ENCODE data around the gene ZNF575.
"Not testable (repeated sequence)": the region's sequence is repeated elsewhere in the genome, so short reads cannot be mapped to it uniquely, and the experiment has no call there.

Gene ZNF575

DNA sequence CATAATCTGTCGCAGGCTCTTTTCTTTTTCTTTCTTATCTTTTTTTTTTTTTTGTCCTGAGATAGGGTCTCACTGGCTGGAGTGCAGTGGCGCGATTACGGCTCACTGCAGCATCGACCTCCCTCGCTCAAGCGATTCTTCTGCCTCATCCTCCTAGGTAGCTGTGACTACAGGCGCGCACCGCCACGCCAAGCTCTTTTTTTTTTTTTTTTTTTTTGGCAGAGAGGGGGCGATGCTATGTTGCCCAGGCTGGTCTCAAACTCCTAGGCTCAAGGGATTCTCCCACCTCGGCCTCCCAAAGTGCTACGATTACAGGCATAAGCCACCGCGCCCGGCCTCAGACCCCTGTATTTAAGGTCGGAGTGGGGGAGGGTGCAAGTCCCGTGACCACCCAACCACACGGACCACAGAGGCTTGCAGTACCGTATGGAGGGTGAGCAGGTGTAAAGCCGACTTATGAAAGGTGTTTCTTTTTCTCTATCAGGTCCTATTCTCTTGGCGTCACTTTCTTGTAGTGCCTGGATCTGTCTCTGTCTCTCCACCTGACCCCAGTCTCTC is 30.5 kb upstream of the ZNF575 start:
- TF ChIP-seq JUND (IDR thresholded peaks at IDR 0.05; ENCODE audit: low read depth) = no peak
- in situ Hi-C loops (cut with HindIII; ENCODE audit: low pct_unique_long_range_greater_than_20kb, low sequenced_read_pairs) = no loop called here
- DNase-seq (ENCODE audit: low read depth in 1 of 2, low spot score in 1 of 2) = no peak

DNA sequence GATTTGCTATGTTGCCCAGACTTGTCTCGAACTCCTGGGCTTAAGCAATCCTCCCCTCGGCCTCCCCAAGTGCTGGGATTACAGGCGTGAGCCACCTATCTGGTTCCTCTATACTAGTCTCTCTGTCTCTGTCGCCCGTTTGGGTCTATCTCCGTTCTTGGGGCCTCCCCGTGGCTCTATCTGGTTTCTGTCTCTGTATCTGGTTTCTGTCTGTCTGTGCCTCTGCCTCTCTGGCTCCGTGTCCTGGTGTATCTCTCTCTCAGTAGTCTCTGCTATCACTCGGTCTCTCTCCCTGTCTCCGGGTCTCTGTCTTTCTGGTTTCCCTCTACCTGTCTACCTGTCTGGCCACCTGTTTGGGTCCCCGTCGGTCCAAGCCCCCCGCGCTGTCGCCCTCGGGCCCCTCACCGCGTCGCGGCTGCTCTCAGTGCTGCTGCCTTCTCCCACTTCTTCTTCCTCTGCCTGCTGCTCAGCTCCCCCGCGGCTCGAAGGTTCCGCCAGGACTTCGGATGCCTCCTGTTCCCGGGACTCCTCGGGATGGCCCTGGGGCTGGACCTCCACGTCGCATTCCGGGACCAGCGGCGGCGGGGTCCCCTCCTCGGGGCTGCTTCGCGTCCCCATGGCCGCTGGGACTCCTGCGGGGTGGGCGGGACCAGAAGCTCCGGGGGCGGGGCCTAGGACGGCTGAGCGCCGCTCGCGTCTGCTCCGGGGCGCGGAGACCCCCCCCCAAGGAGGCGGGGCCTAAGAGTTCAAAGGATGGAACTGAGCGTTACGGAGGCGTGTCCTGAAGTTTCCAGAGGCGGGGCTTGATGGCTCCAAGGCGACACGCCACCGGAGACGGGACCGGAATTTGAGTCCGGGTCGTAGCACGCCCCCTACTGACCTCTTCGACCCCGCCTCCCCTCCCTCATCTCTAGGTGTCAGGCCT is 29.2 kb upstream of the ZNF575 start:
- no peak for TF ChIP-seq JUND (IDR thresholded peaks at IDR 0.05; ENCODE audit: low read depth)
- in situ Hi-C loops (cut with HindIII; ENCODE audit: low pct_unique_long_range_greater_than_20kb, low sequenced_read_pairs) = no loop called here
- peak; percentile 92 to 94 for DNase-seq (ENCODE audit: low read depth in 1 of 2, low spot score in 1 of 2)

DNA sequence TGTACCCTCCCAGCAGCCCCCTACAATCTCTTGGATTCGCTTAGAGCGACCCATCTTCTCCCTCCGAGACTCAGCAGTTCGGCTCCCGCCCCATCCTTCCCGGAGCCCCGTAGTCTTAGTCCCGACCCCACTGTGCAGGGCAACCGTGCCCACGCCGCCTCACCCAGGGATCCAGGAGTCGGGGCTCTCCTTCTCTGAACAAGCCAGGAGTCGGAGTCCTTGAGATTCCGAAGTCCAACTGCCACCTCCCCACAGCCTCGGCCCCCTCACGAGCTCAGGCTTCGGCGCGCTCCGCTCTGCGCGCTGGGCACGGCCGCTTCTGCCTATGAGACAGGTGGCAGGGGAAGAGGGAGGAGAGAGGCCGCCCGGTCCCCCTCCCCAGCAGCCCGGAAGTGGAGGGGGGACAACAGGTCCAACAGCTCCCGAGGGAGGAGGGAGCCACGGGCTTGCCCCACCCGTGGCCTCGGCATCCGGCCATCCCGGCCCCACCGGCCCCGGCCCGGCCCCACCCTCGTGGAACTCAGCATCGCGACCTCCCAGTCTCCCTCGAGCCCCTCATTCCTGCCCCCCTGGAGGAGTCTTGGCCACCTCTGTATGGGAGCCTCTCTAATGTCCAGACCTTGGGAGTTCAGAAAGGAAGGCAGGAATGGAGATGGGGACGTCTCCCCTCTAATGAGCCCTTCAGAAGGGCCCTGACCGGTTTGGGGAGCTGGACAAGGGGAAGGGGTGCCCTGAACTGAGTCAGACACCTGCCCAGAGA is 28.4 kb upstream of the ZNF575 start, which contains the start of gene PHLDB3:
Gene PHLDB3 (minus strand): TSS at position 321 of the 760 bp plus-strand sequence. CDS start 628 bp downstream, outside the sequence.
- in situ Hi-C loops (cut with HindIII; ENCODE audit: low pct_unique_long_range_greater_than_20kb, low sequenced_read_pairs) = no loop called here
- TF ChIP-seq JUND (IDR thresholded peaks at IDR 0.05; ENCODE audit: low read depth) = no peak
- DNase-seq (ENCODE audit: low read depth in 1 of 2, low spot score in 1 of 2) = peak; percentile 35 to 77

DNA sequence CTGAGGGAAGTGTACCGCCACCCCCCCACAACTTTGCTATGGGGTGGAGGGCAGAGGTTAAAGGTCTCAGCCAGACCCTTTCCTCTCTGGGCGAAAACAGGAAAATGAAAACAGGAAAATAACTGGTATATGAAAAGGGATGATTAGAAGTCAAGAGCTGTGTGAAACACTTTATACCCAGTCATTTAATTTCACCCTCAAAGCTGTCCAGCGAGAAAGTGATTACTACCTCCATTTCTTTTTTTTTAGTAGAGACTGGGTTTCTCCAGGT is 27.9 kb upstream of the ZNF575 start:
- TF ChIP-seq JUND (IDR thresholded peaks at IDR 0.05; ENCODE audit: low read depth) = no peak
- in situ Hi-C loops (cut with HindIII; ENCODE audit: low pct_unique_long_range_greater_than_20kb, low sequenced_read_pairs) = no loop called here
- no peak for DNase-seq (ENCODE audit: low read depth in 1 of 2, low spot score in 1 of 2)

DNA sequence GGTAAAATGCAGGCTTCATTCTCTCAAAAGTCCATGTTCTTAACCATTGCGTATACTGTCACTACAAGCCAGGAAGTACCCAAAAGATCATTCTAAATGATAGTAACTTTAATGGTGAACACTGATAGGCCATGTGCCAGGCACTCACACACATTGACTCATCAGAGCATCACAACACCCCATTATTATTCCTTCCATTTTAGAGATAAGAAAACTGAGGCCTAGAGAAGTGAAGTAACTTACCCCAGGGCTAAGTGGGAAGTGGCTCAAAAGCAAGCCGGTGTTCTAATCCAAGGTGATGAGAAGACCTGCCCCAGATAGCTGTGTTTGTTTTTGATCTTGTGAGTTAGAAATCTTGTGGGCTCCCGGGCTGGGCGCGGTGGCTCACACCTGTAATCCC is 27.0 kb upstream of the ZNF575 start:
- DNase-seq (ENCODE audit: low read depth in 1 of 2, low spot score in 1 of 2) = no peak
- no peak for TF ChIP-seq JUND (IDR thresholded peaks at IDR 0.05; ENCODE audit: low read depth)
- in situ Hi-C loops (cut with HindIII; ENCODE audit: low pct_unique_long_range_greater_than_20kb, low sequenced_read_pairs) = no loop called here

DNA sequence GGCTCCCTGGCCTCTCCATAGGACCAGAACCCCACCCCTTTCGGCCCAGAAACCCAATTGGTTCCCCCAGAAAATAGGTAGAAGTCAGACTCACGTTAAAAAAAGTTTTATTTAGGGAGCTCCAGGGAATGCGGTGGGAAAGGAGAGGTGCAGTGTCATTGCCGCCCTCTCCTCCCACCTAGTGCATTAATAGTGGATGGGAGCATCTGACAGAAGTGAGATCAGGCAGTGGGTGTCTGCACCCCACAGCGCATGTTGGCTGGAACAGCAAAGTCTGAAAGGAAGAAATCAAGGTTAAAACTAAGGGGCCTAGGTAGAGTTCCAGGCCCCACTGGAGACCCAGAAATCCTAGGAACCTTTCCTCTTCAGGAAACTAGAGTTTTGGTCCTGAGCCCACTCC is 26.4 kb upstream of the ZNF575 start:
- TF ChIP-seq JUND (IDR thresholded peaks at IDR 0.05; ENCODE audit: low read depth) = no peak
- no peak for DNase-seq (ENCODE audit: low read depth in 1 of 2, low spot score in 1 of 2)
- in situ Hi-C loops (cut with HindIII; ENCODE audit: low pct_unique_long_range_greater_than_20kb, low sequenced_read_pairs) = no loop called here

DNA sequence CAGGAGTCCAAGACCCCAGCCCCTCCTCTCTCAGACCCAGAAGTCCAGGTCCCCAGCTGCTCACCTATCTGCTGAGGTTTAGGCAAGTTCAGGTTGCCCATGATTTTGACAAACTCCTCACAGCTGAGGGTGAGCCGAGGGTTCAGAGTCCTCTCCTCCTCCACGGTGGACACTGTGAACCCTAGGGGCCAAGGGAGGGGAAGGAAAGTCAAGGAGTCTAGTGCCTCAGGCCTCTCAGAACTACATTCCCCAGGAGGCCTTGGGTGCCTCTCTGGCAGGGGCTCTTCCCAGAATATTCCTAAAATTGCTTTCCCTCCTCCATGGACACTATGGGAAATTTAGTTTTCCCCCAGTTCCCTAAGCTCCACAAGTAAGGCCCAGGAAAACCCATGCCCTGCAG is 25.1 kb upstream of the ZNF575 start:
- TF ChIP-seq JUND (IDR thresholded peaks at IDR 0.05; ENCODE audit: low read depth) = no peak
- no peak for DNase-seq (ENCODE audit: low read depth in 1 of 2, low spot score in 1 of 2)
- in situ Hi-C loops (cut with HindIII; ENCODE audit: low pct_unique_long_range_greater_than_20kb, low sequenced_read_pairs) = no loop called here

DNA sequence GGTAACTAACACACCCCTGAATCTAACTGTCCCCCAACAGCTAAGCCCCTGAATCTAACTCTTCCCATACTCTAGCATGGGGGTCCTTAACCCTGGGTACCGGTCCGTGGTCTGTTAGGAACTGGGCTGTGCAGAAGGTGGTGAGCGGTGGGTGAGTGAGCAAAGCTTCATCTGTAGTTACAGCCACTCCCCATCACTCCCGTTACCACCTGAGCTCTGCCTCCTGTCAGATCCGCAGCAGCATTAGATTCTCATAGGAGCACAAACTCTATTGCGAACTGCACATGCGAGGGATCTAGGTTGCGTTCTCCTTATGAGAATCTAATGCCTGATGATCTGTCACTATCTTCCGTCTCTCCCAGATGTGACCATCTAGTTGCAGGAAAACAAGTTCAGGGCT is 22.3 kb upstream of the ZNF575 start:
- no peak for DNase-seq (ENCODE audit: low read depth in 1 of 2, low spot score in 1 of 2)
- TF ChIP-seq JUND (IDR thresholded peaks at IDR 0.05; ENCODE audit: low read depth) = no peak
- in situ Hi-C loops (cut with HindIII; ENCODE audit: low pct_unique_long_range_greater_than_20kb, low sequenced_read_pairs) = no loop called here

DNA sequence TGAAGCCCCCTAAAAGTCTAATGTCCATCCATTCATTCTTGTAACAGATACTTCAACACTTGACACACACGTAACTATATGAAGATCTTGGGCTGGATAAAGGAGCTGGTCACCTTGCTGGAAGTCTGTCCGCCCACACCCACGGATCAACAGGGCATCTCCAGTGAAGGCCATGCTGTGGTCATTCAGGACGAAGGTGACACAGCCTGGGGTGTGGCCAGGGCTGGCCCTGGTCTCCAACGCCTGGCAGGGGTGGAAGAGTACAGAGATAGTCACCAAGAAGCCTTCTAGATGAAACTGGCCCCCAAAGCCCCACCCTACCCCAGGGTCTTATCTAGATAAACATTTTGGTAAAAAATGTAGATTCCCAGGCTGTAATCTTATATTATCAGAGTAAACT is 21.7 kb upstream of the ZNF575 start:
- no peak for TF ChIP-seq JUND (IDR thresholded peaks at IDR 0.05; ENCODE audit: low read depth)
- DNase-seq (ENCODE audit: low read depth in 1 of 2, low spot score in 1 of 2) = no peak
- in situ Hi-C loops (cut with HindIII; ENCODE audit: low pct_unique_long_range_greater_than_20kb, low sequenced_read_pairs) = no loop called here

DNA sequence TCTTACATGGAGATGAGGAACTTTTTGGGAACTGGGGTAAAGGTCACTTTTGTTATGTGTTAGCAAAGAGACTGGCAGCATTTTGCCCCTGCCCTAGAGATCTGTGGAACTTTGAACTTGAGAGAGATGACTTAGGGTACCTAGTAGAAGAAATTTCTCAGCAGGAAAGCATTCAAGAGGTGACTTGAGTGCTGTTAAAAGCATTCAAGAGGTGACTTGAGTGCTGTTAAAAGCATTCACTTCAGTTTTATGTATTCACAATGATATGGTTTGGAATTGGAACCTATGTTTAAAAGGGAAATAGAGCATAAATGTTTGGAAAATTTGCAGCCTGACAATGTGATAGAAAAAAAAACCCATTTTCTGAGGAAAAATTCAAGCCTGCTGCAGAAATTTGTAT is 20.6 kb upstream of the ZNF575 start:
- DNase-seq (ENCODE audit: low read depth in 1 of 2, low spot score in 1 of 2); in situ Hi-C loops (cut with HindIII; ENCODE audit: low pct_unique_long_range_greater_than_20kb, low sequenced_read_pairs): not testable (repeated sequence)

DNA sequence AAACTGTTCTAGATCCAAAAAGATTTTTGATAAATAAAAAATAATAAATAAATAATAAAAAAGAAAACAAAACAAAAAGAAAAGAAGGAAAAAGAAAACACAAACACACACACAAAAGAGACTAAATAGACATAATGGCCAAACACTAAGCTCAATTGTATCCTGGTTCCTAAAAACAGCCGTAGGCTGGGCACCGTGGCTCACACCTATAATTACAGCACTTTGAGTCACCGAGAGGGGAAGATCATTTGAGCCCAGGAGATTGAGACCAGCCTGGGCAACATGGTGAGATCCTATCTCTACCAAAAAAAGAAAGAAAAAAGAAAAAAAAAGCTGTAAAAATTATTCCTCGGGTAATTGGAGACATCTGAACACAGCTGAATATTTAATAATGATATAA is 14.9 kb upstream of the ZNF575 start:
- in situ Hi-C loops (cut with HindIII; ENCODE audit: low pct_unique_long_range_greater_than_20kb, low sequenced_read_pairs) = no loop called here
- DNase-seq (ENCODE audit: low read depth in 1 of 2, low spot score in 1 of 2) = peak in 1 of 2 experiments; percentile 26
- TF ChIP-seq JUND (IDR thresholded peaks at IDR 0.05; ENCODE audit: low read depth) = no peak

DNA sequence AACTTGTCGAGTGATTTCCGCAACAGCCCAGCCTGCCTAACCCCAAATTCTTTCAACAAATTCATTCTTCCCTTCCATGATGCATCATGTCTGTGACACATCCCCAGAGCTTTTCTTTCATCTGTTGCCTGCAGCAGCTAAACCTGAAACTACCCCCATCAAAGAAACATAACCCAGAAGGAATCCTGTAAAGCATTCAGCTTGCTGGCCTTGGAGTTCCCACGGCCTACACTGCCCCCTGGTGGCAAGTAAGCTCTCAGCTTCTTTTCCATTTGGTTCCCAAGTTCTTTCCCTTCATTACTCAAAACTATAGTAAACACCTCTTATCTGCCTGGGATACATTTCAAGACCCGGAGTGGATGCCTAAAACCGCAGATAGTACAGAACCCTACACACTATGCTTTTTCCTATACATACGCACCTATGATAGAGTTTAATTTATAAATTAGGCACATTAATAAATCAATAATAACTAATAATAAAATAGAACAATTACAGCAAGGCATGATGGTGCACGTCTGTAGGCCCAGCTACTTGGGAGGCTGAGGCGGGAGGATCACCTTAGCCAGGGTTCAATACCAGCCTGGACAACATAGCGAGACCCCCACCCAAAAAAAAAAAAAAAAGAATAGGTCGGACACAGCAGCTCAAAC is 13.4 kb upstream of the ZNF575 start:
- peak in 1 of 2 experiments; percentile 81 for DNase-seq (ENCODE audit: low read depth in 1 of 2, low spot score in 1 of 2)
- no peak for TF ChIP-seq JUND (IDR thresholded peaks at IDR 0.05; ENCODE audit: low read depth)
- in situ Hi-C loops (cut with HindIII; ENCODE audit: low pct_unique_long_range_greater_than_20kb, low sequenced_read_pairs) = no loop called here
